KMS-11 (cell line): ENCODE results near the gene DSE.

Experiments used
- H2AFZ ChIP-seq: fragments of 200-600 bp; sonication (generic); 2 replicates; pipeline ENCODE4 v1.6.1; 2016; ENCODE audit warnings: antibody characterized with exemption, mixed run types, low read depth
- H3K27ac ChIP-seq: fragments of 200-600 bp; sonication (generic); 2 replicates; pipeline ENCODE4 v1.6.1; 2016; ENCODE audit warnings: mild to moderate bottlenecking, mixed run types
- H3K27me3 ChIP-seq: fragments of 200-600 bp; sonication (generic); 2 replicates; pipeline ENCODE4 v1.6.1; 2017; ENCODE audit warnings: mild to moderate bottlenecking, low read depth, mixed run types, moderate library complexity; ENCODE audit not compliant: insufficient read depth
- H3K36me3 ChIP-seq: fragments of 200-600 bp; sonication (generic); 2 replicates; pipeline ENCODE4 v1.6.1; 2017; ENCODE audit warnings: mild to moderate bottlenecking, mixed run types; ENCODE audit not compliant: insufficient read depth
- H3K4me1 ChIP-seq: fragments of 200-600 bp; sonication (generic); 2 replicates; pipeline ENCODE4 v1.6.1; 2016; ENCODE audit warnings: mild to moderate bottlenecking, low read depth, mixed run types; ENCODE audit not compliant: poor library complexity, severe bottlenecking
- H3K4me2 ChIP-seq: fragments of 200-600 bp; sonication (generic); 2 replicates; pipeline ENCODE4 v1.7.0; 2016; ENCODE audit warnings: mild to moderate bottlenecking, mixed run types
- H3K4me3 ChIP-seq: fragments of 200-600 bp; sonication (generic); IDR thresholded peaks from 2 replicates; pipeline ENCODE4 v1.6.1; 2017; ENCODE audit warnings: low read depth, low read length, mixed read lengths; ENCODE audit not compliant: insufficient read depth
- H3K79me2 ChIP-seq: fragments of 200-600 bp; sonication (generic); 2 replicates; pipeline ENCODE4 v1.6.1; 2016; ENCODE audit warnings: low read depth, mixed run types; ENCODE audit not compliant: insufficient read depth
- H3K9ac ChIP-seq: fragments of 200-600 bp; sonication (generic); 2 replicates; pipeline ENCODE4 v1.6.1; 2016; ENCODE audit warnings: mild to moderate bottlenecking, mixed run types
- H4K20me1 ChIP-seq: fragments of 200-600 bp; sonication (generic); 2 replicates; pipeline ENCODE4 v1.6.1; 2016; ENCODE audit warnings: mild to moderate bottlenecking, mixed run types; ENCODE audit not compliant: insufficient read depth
- TF ChIP-seq, protein P1 (sequence below): fragments of 200-600 bp; sonication (generic); conservative IDR thresholded peaks from 2 replicates; pipeline ENCODE4 v1.6.1; 2017; ENCODE audit warnings: low read depth, mild to moderate bottlenecking, antibody characterized with exemption, low read length, moderate library complexity, mixed read lengths

DSE gene

DNA sequence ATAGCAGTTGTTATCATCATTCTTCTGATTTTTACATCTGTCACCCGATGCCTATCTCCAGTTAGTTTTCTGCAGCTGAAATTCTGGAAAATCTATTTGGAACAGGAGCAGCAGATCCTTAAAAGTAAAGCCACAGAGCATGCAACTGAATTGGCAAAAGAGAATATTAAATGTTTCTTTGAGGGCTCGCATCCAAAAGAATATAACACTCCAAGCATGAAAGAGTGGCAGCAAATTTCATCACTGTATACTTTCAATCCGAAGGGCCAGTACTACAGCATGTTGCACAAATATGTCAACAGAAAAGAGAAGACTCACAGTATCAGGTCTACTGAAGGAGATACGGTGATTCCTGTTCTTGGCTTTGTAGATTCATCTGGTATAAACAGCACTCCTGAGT lies 92.6 kb downstream of the DSE start:
- Histone ChIP-seq H4K20me1 (no peaks in the 10 kb centered on the region), H3K27ac (no peak overlapping the region), H3K4me2 (no peak overlapping the region), H3K9ac (no peak overlapping the region), H3K4me1 (no peaks in the 10 kb centered on the region), H3K4me3 (no peak overlapping the region), H2AFZ (no peak overlapping the region), H3K27me3 (no peaks in the 10 kb centered on the region), H3K79me2 (no peaks in the 10 kb centered on the region), H3K36me3 (no peaks in the 10 kb centered on the region)
- TF ChIP-seq, protein P1, sequence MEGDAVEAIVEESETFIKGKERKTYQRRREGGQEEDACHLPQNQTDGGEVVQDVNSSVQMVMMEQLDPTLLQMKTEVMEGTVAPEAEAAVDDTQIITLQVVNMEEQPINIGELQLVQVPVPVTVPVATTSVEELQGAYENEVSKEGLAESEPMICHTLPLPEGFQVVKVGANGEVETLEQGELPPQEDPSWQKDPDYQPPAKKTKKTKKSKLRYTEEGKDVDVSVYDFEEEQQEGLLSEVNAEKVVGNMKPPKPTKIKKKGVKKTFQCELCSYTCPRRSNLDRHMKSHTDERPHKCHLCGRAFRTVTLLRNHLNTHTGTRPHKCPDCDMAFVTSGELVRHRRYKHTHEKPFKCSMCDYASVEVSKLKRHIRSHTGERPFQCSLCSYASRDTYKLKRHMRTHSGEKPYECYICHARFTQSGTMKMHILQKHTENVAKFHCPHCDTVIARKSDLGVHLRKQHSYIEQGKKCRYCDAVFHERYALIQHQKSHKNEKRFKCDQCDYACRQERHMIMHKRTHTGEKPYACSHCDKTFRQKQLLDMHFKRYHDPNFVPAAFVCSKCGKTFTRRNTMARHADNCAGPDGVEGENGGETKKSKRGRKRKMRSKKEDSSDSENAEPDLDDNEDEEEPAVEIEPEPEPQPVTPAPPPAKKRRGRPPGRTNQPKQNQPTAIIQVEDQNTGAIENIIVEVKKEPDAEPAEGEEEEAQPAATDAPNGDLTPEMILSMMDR: no peak

DNA sequence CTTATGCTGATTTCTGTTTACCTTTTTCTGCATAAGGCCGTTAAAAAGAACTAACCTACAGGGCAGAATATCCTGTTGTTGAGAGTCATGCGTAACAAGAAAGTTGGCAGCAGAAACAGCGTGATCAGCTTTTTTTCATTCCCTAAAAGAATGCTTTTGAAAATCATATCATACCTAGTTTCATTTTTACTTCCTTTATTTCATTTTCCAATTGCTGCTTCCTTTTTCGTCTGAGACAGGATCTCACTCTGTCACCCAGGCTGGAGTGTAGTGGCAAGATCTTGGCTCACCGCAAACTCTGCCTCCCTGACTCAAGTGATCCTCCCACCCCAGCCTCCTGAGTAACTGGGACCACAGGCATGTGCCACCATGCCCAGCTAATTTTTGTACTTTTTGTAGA lies 94.5 kb downstream of the DSE start:
- H3K4me3 ChIP-seq: no peak overlapping the region
- no peak overlapping the region for H3K4me2 ChIP-seq
- H3K27me3 ChIP-seq: no peaks in the 10 kb centered on the region
- no peaks in the 10 kb centered on the region for H3K36me3 ChIP-seq
- H3K27ac ChIP-seq: no peak overlapping the region
- H3K79me2 ChIP-seq: no peaks in the 10 kb centered on the region
- H2AFZ ChIP-seq: no peak overlapping the region
- TF ChIP-seq, protein P1: no peak
- H3K4me1 ChIP-seq: no peaks in the 10 kb centered on the region
- H4K20me1 ChIP-seq: no peaks in the 10 kb centered on the region
- H3K9ac ChIP-seq: no peak overlapping the region

DNA sequence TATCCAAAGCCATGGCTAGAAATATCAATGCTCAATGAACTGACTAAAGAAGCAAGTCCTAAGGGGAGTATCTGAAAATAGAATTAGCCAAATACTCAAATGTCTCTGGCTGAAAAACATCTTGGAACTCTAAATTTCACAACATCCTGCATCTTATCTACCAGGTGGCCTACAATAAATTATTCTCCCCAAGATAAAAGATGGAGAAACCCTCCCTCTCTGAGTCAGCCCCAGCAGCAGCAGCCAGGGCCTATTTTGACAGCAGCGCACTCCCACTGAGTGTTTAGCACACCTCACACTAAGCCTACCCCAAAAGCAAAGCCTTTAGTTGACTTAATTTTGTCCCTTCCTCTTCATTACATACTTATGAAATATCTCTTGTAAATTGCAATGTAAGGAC lies 96.3 kb downstream of the DSE start:
- H3K27ac ChIP-seq: no peak overlapping the region
- no peak overlapping the region for H3K4me3 ChIP-seq
- TF ChIP-seq, protein P1: no peak
- H3K4me1 ChIP-seq: no peaks in the 10 kb centered on the region
- H2AFZ ChIP-seq: no peak overlapping the region
- no peak overlapping the region for H3K9ac ChIP-seq
- no peaks in the 10 kb centered on the region for H3K27me3 ChIP-seq
- H3K36me3 ChIP-seq: no peaks in the 10 kb centered on the region
- no peak overlapping the region for H3K4me2 ChIP-seq
- no peaks in the 10 kb centered on the region for H3K79me2 ChIP-seq
- no peaks in the 10 kb centered on the region for H4K20me1 ChIP-seq

DNA sequence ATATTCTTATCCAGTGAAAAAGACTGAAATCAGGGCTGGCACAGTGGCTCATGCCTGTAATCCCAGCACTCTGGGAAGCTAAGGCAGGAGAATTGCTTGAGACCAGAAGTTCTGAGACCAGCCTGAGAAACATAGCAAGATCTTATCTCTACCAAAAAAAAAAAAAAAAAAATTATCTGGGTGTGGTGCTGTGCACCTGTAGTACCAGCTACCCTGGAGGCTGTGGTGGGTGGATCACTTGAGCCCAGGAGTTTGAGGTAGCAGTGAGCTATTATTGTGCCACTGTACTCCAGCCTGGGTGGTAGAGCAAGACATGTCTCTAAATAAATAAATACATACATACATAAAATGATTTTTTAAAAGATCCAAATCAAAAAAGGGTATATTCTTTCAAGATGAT lies 96.8 kb downstream of the DSE start:
- no peak overlapping the region for H3K9ac ChIP-seq
- H3K4me3 ChIP-seq: no peak overlapping the region

More for the DNA sequence above, 96.8 kb downstream of the DSE start:
- Histone ChIP-seq H3K79me2 (no peaks in the 10 kb centered on the region), H3K27ac (no peak overlapping the region), H3K36me3 (no peaks in the 10 kb centered on the region), H2AFZ (no peak overlapping the region), H4K20me1 (no peaks in the 10 kb centered on the region), H3K4me1 (no peaks in the 10 kb centered on the region), H3K27me3 (no peaks in the 10 kb centered on the region), H3K4me2 (no peak overlapping the region)
- TF ChIP-seq, protein P1: no peak
